ENCODE measurements around the gene GNAO1. TPM values are rescaled to one million over a fixed set of nuclear protein-coding genes. Genes with fewer than 3 reads are reported as not detected.

GNAO1 gene
- total and polyA plus RNA-seq, 9 of the 15 experiments (the other 6 are each of a cell fraction or from before 2014, with no cell fraction given) = 0.07 to 0.42 (median 0.08) TPM; not detected in 5

- Histone ChIP-seq H3K4me3 (no peak overlapping the region), H3K9me3 (replicated peaks; ENCODE audit: control insufficient read depth, insufficient read depth, low read depth, low read length) (no peaks in the 10 kb centered on the region), H4K20me1 (replicated peaks; ENCODE audit: control insufficient read depth, insufficient read depth, low read length) (no peaks in the 10 kb centered on the region), H3K4me1 (replicated peaks in 1 of 2; ENCODE audit: control insufficient read depth in 2 of 2, insufficient read depth in 2 of 2, low read length in 2 of 2) (peaks cover 0 to 7% of the 10 kb centered on the region in 2 experiments; a peak in 2 of 5 replicates), H2AFZ (ENCODE audit: low read depth, low read length) (no peak overlapping the region), H3K27ac (ENCODE audit: extremely low read depth, low read depth, low read length) (no peak overlapping the region), H3K4me2 (ENCODE audit: insufficient read depth, low read length) (no peak overlapping the region), H3K9me1 (ENCODE audit: control insufficient read depth, insufficient read depth, low read length) (no peaks in the 10 kb centered on the region), H3K36me3 (ENCODE audit: control insufficient read depth, insufficient read depth, low read length) (no peaks in the 10 kb centered on the region), H3K79me2 (ENCODE audit: control insufficient read depth, insufficient read depth, low read length) (no peaks in the 10 kb centered on the region), H3K9ac (ENCODE audit: insufficient read depth in 1 of 2, low read depth in 2 of 2, low read length in 2 of 2) (no peak overlapping the region), H3K27me3 (ENCODE audit: control insufficient read depth in 2 of 2, insufficient read depth in 2 of 2, low read length in 2 of 2) (peaks cover 5 to 43% of the 10 kb centered on the region in 2 experiments; a peak in 4 of 5 replicates)
- POLR2A ChIA-PET = interaction anchor here (0.5 to 1.3 kb wide), 2 partner anchors 17 to 32 kb away, joined by 3 to 6 read pairs; no protein-coding TSS in a partner anchor
- no peak for TF ChIP-seq POLR2G (IDR thresholded peaks at IDR 0.05; ENCODE audit: low read depth, low read length)
- ATAC-seq (no peak), DNase-seq (ENCODE audit: extremely low read depth in 1 of 4, low spot score in 3 of 4) (no peak), FAIRE-seq (no peak)
- WGBS (ENCODE audit: insufficient coverage, low coverage, missing lambda C conversion rate) = 12% methylated on average over 9 of the region's 9 CpGs
- in situ Hi-C loops (cut with MboI) = loop anchor here (10.0 kb wide), 1 partner anchor 857 kb away; no protein-coding TSS in a partner anchor
- intact Hi-C loops (cut with micrococcal nuclease) = no loop called here
- CTCF ChIA-PET (ENCODE audit: low intra/inter-chr PET ratio) = no interaction called here
- no TSS peak for BruUV-seq (replicated peaks)
These were observed 130.3 kb downstream of the GNAO1 start for GRCh38 chr16:56321571-56321970.

- no peaks in the 10 kb centered on the region for H3K79me2 ChIP-seq (ENCODE audit: control insufficient read depth, insufficient read depth, low read length)
- no peaks in the 10 kb centered on the region for H3K9me1 ChIP-seq (ENCODE audit: control insufficient read depth, insufficient read depth, low read length)
- H3K36me3 ChIP-seq (ENCODE audit: control insufficient read depth, insufficient read depth, low read length) = no peaks in the 10 kb centered on the region
- in situ Hi-C loops (cut with MboI) = loop anchor here (10.0 kb wide), 1 partner anchor 860 kb away; no protein-coding TSS in a partner anchor
- TF ChIP-seq ZNF217 (CRISPR knock-in tag; IDR thresholded peaks at IDR 0.05) (no peak), HDAC3 (IDR thresholded peaks at IDR 0.05; ENCODE audit: borderline replicate concordance, partially characterized antibody) (no peak), SMAD3 (CRISPR knock-in tag; conservative IDR thresholded peaks at IDR 0.05) (no peak), ZBTB9 (CRISPR knock-in tag; IDR thresholded peaks at IDR 0.05) (no peak), KLF6 (CRISPR knock-in tag; IDR thresholded peaks at IDR 0.05; ENCODE audit: borderline replicate concordance) (no peak)
- no peak overlapping the region for H3K4me2 ChIP-seq (ENCODE audit: insufficient read depth, low read length)
- BruUV-seq (replicated peaks) = no TSS peak
- FAIRE-seq (no peak), ATAC-seq (no peak), DNase-seq (ENCODE audit: extremely low read depth in 1 of 4, low spot score in 3 of 4) (no peak)
- H3K27me3 ChIP-seq (ENCODE audit: control insufficient read depth in 2 of 2, insufficient read depth in 2 of 2, low read length in 2 of 2) = peaks cover 17 to 59% of the 10 kb centered on the region in 2 experiments; a peak in 4 of 5 replicates
- H2AFZ ChIP-seq (ENCODE audit: low read depth, low read length) = no peak overlapping the region
- CTCF ChIA-PET (ENCODE audit: low intra/inter-chr PET ratio) = no interaction called here
- no peak overlapping the region for H3K4me3 ChIP-seq
- 20% methylated on average over 8 of the region's 9 CpGs for WGBS (ENCODE audit: insufficient coverage, low coverage, missing lambda C conversion rate)
- POLR2A ChIA-PET = interaction anchor here (0.7 kb wide), 1 partner anchor 632 kb away, joined by 3 read pairs; no protein-coding TSS in a partner anchor
- H3K9ac ChIP-seq (ENCODE audit: insufficient read depth in 1 of 2, low read depth in 2 of 2, low read length in 2 of 2) = no peak overlapping the region
- peaks cover 0 to 4% of the 10 kb centered on the region in 2 experiments; a peak in 1 of 5 replicates for H3K4me1 ChIP-seq (replicated peaks in 1 of 2; ENCODE audit: control insufficient read depth in 2 of 2, insufficient read depth in 2 of 2, low read length in 2 of 2)
- no peak overlapping the region for H3K27ac ChIP-seq (ENCODE audit: extremely low read depth, low read depth, low read length)
- no peaks in the 10 kb centered on the region for H3K9me3 ChIP-seq (replicated peaks; ENCODE audit: control insufficient read depth, insufficient read depth, low read depth, low read length)
- intact Hi-C loops (cut with micrococcal nuclease) = no loop called here
- no peaks in the 10 kb centered on the region for H4K20me1 ChIP-seq (replicated peaks; ENCODE audit: control insufficient read depth, insufficient read depth, low read length)
These were observed 133.1 kb downstream of the GNAO1 start for GRCh38 chr16:56324406-56324805.
